ENCODE data around the gene MARVELD2. TPM values are rescaled to one million over a fixed set of nuclear protein-coding genes. Genes with fewer than 3 reads are reported as not detected.

The MARVELD2 gene
- total and polyA plus RNA-seq, 9 of the 15 experiments (the other 6 are each of a cell fraction or from before 2014, with no cell fraction given): 0.03 to 0.29 (median 0.06) TPM; not detected in 3

DNA sequence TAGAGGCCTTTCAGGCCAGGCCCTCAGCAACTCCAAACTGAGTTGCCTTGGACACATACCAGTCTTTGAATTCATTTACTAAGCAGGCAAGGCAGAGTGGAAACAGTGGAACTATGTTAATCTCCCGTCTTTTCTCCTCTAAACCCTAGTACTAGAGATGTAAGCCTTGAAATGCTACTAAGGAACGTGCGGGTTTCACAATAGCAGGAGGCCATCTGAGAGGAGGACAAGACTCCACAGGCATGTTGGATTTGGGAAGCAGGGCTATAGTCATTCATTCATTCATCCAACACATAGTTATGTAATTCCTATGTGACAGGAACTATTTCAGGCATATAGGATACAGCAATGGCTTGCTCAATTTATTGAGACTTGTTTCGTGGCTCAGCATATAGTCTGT lies 74.3 kb downstream of the MARVELD2 start:
- Histone ChIP-seq H3K4me2 (ENCODE audit: insufficient read depth, low read length) (no peak overlapping the region), H2AFZ (ENCODE audit: low read depth, low read length) (no peak overlapping the region), H3K9me1 (ENCODE audit: control insufficient read depth, insufficient read depth, low read length) (no peaks in the 10 kb centered on the region), H3K36me3 (ENCODE audit: control insufficient read depth, insufficient read depth, low read length) (no peaks in the 10 kb centered on the region), H3K27me3 (ENCODE audit: control insufficient read depth in 2 of 2, insufficient read depth in 2 of 2, low read length in 2 of 2) (peaks cover 44 to 48% of the 10 kb centered on the region in 2 experiments), H3K4me3 (no peak overlapping the region), H3K9ac (ENCODE audit: insufficient read depth in 1 of 2, low read depth in 2 of 2, low read length in 2 of 2) (no peak overlapping the region), H3K79me2 (ENCODE audit: control insufficient read depth, insufficient read depth, low read length) (no peaks in the 10 kb centered on the region), H3K27ac (ENCODE audit: extremely low read depth, low read depth, low read length) (no peak overlapping the region), H3K4me1 (replicated peaks in 1 of 2; ENCODE audit: control insufficient read depth in 2 of 2, insufficient read depth in 2 of 2, low read length in 2 of 2) (peaks cover 0 to 19% of the 10 kb centered on the region in 2 experiments; a peak in 2 of 5 replicates), H3K9me3 (replicated peaks; ENCODE audit: control insufficient read depth, insufficient read depth, low read depth, low read length) (no peaks in the 10 kb centered on the region), H4K20me1 (replicated peaks; ENCODE audit: control insufficient read depth, insufficient read depth, low read length) (no peaks in the 10 kb centered on the region)
- ATAC-seq (no peak), DNase-seq (ENCODE audit: extremely low read depth in 1 of 4, low spot score in 3 of 4) (no peak), FAIRE-seq (no peak)
- WGBS (ENCODE audit: insufficient coverage, low coverage, missing lambda C conversion rate): 3% methylated on average over 4 of the region's 4 CpGs
- POLR2A ChIA-PET: no interaction called here
- TF ChIP-seq ZNF24 (IDR thresholded peaks at IDR 0.05) (peak; percentile 67; the same call in 1 of the 2 replicates), CSDE1 (IDR thresholded peaks at IDR 0.05) (no peak), TOE1 (IDR thresholded peaks at IDR 0.05; ENCODE audit: borderline replicate concordance) (no peak), TOE1 (CRISPR knock-in tag; IDR thresholded peaks at IDR 0.05; ENCODE audit: borderline replicate concordance, low read depth) (no peak), NR4A1 (CRISPR knock-in tag; IDR thresholded peaks at IDR 0.05) (no peak), NR4A1 (tag; IDR thresholded peaks at IDR 0.05) (no peak)
- no TSS peak for BruUV-seq (replicated peaks)
- intact Hi-C loops (cut with micrococcal nuclease): no loop called here
- CTCF ChIA-PET (ENCODE audit: low intra/inter-chr PET ratio): no interaction called here
- in situ Hi-C loops (cut with MboI): no loop called here

DNA sequence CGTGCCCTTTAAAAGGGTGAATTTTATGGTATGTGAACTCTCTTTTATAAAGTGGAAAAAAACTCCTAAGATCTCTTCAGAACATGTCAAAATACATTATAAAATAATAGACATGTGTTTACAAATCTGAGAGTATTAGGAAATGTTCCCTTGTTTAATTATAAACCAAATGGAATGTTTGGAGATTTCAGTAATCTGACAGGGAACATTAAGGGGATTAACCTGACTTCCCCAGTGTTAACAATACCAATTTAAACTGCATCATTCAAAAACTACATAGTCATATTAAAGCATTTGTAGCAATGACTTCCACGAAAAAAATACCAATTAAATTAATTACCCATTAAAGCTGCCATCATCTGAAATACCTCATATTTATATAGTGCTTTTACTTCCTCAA lies 76.1 kb downstream of the MARVELD2 start:
- H3K79me2 ChIP-seq (ENCODE audit: control insufficient read depth, insufficient read depth, low read length): no peaks in the 10 kb centered on the region
- peak; percentile 12 for TF ChIP-seq CBX8 (IDR thresholded peaks at IDR 0.05; ENCODE audit: borderline replicate concordance, extremely low read depth, low read depth, low read length, poor library complexity, severe bottlenecking)
- TF ChIP-seq, protein P1, sequence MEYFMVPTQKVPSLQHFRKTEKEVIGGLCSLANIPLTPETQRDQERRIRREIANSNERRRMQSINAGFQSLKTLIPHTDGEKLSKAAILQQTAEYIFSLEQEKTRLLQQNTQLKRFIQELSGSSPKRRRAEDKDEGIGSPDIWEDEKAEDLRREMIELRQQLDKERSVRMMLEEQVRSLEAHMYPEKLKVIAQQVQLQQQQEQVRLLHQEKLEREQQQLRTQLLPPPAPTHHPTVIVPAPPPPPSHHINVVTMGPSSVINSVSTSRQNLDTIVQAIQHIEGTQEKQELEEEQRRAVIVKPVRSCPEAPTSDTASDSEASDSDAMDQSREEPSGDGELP (CRISPR knock-in tag; IDR thresholded peaks at IDR 0.05; ENCODE audit: borderline replicate concordance): no peak
- no peak for TF ChIP-seq KDM5B (IDR thresholded peaks at IDR 0.05; ENCODE audit: insufficient replicate concordance, low read depth, low read length)
- H3K27me3 ChIP-seq (ENCODE audit: control insufficient read depth in 2 of 2, insufficient read depth in 2 of 2, low read length in 2 of 2): peaks cover 45 to 48% of the 10 kb centered on the region in 2 experiments
- H3K4me2 ChIP-seq (ENCODE audit: insufficient read depth, low read length): no peak overlapping the region
- no peak overlapping the region for H3K27ac ChIP-seq (ENCODE audit: extremely low read depth, low read depth, low read length)
- intact Hi-C loops (cut with micrococcal nuclease) (no loop called here), in situ Hi-C loops (cut with MboI) (no loop called here)
- peaks cover 0 to 19% of the 10 kb centered on the region in 2 experiments; a peak in 2 of 5 replicates for H3K4me1 ChIP-seq (replicated peaks in 1 of 2; ENCODE audit: control insufficient read depth in 2 of 2, insufficient read depth in 2 of 2, low read length in 2 of 2)
- ATAC-seq: no peak
- no peak overlapping the region for H3K9ac ChIP-seq (ENCODE audit: insufficient read depth in 1 of 2, low read depth in 2 of 2, low read length in 2 of 2)
- no peaks in the 10 kb centered on the region for H3K9me1 ChIP-seq (ENCODE audit: control insufficient read depth, insufficient read depth, low read length)
- DNase-seq (ENCODE audit: extremely low read depth in 1 of 4, low spot score in 3 of 4): no peak
- no peak overlapping the region for H3K4me3 ChIP-seq
- H4K20me1 ChIP-seq (replicated peaks; ENCODE audit: control insufficient read depth, insufficient read depth, low read length): no peaks in the 10 kb centered on the region
- no peaks in the 10 kb centered on the region for H3K9me3 ChIP-seq (replicated peaks; ENCODE audit: control insufficient read depth, insufficient read depth, low read depth, low read length)
- ChIA-PET CTCF (ENCODE audit: low intra/inter-chr PET ratio) (no interaction called here), POLR2A (no interaction called here)
- WGBS (ENCODE audit: insufficient coverage, low coverage, missing lambda C conversion rate): 0% methylated on average over 2 of the region's 2 CpGs
- BruUV-seq (replicated peaks): no TSS peak
- no peak for FAIRE-seq
- no peak overlapping the region for H2AFZ ChIP-seq (ENCODE audit: low read depth, low read length)
- H3K36me3 ChIP-seq (ENCODE audit: control insufficient read depth, insufficient read depth, low read length): no peaks in the 10 kb centered on the region

All from K562 (cell line).